Body of pancreas (tissue), 4 donors: Measurements from ENCODE around the gene TNIP2. TPM values are rescaled to one million over a fixed set of nuclear protein-coding genes. Genes with fewer than 3 reads are reported as not detected.

Experiments
- ATAC-seq: fragments of 150-250 bp; one replicate; pipeline ENCODE4 v1.9.1; 2016
- DNase-seq, 4 donors: peaks; one replicate each; pipeline ENCODE4 v3.0.0-alpha.2; 2019
- H3K27ac ChIP-seq, 4 donors: fragments of 200-600 bp; sonication (generic); 1 replicate in 3 of 4; 2 replicates in 1 of 4; pipeline versions ENCODE4 v1.5.1 to v1.6.1; 2016 to 2019; ENCODE audit warnings: mild to moderate bottlenecking in 1 of 4, mixed read lengths in 1 of 4, moderate library complexity in 1 of 4
- H3K27me3 ChIP-seq, 2 donors: fragments of 200-600 bp; sonication (generic); one replicate each; pipeline ENCODE4 v1.6.0; 2016; ENCODE audit warnings: mild to moderate bottlenecking in 1 of 2
- H3K36me3 ChIP-seq, 2 donors: fragments of 200-600 bp; sonication (generic); replicated peaks in 1 of 2; 2 replicates each; pipeline ENCODE4 v1.5.1; 2016; ENCODE audit warnings: low read depth in 2 of 2; ENCODE audit not compliant: insufficient read depth in 1 of 2
- H3K4me1 ChIP-seq: fragments of 200-600 bp; sonication (generic); one replicate; pipeline ENCODE4 v1.6.0; 2016
- H3K4me3 ChIP-seq, 2 donors: fragments of 200-600 bp; sonication (generic); 1 replicate in 1 of 2; 2 replicates in 1 of 2; pipeline ENCODE4 v1.5.1; 2016 to 2019
- H3K9me3 ChIP-seq, 3 donors: fragments of 200-600 bp; sonication (generic); 1 replicate in 2 of 3; 2 replicates in 1 of 3; pipeline ENCODE4 v1.5.1; 2016
- POLR2A ChIP-seq, 3 donors: fragments of 450-650 bp; IDR thresholded peaks; one replicate each; pipeline ENCODE4 v1.6.1; 2016; ENCODE audit warnings: antibody characterized with exemption in 3 of 3, mild to moderate bottlenecking in 2 of 3
- WGBS, 2 donors: methylation state at CpG; one replicate each; pipeline ENCODE4 v1.1.5; 2017; 5-methylcytosine and 5-hydroxymethylcytosine counted together
- intact Hi-C: fragments of 100-400 bp; cut with DNase I; formaldehyde crosslinking; loops from one replicate; pipeline ENCODE4 v1.15.1; 2023
- total RNA-seq, 2 donors: library from RNA; depleted of rRNA; stranded (reverse); fragments of >200 nt; gene quantifications; one replicate each; pipeline ENCODE4 v1.1.0, GENCODE V29; 2016
- TF ChIP-seq, protein P1 (sequence below), 7 experiments: fragments of 450-650 bp in 4 of 7; fragments of 200-600 bp in 3 of 7; sonication (generic) in 3 of 7; IDR thresholded peaks; one replicate each; pipeline ENCODE4 v1.5.1; 2016 to 2019; ENCODE audit warnings: antibody characterized with exemption in 7 of 7

TNIP2 gene
- total RNA-seq, 2 donors from 2014 or later: 39.7 to 75.8 TPM

- ATAC-seq (no peak), DNase-seq (no peak)
- 94 to 96% methylated on average over 2 of the region's 2 CpGs for WGBS, 2 donors
- H3K36me3 ChIP-seq: peaks cover 10% of the 10 kb centered on the region in 2 donors
- TF ChIP-seq, protein P1, sequence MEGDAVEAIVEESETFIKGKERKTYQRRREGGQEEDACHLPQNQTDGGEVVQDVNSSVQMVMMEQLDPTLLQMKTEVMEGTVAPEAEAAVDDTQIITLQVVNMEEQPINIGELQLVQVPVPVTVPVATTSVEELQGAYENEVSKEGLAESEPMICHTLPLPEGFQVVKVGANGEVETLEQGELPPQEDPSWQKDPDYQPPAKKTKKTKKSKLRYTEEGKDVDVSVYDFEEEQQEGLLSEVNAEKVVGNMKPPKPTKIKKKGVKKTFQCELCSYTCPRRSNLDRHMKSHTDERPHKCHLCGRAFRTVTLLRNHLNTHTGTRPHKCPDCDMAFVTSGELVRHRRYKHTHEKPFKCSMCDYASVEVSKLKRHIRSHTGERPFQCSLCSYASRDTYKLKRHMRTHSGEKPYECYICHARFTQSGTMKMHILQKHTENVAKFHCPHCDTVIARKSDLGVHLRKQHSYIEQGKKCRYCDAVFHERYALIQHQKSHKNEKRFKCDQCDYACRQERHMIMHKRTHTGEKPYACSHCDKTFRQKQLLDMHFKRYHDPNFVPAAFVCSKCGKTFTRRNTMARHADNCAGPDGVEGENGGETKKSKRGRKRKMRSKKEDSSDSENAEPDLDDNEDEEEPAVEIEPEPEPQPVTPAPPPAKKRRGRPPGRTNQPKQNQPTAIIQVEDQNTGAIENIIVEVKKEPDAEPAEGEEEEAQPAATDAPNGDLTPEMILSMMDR (IDR thresholded peaks at IDR 0.05): no peak
- no peak for TF ChIP-seq POLR2A (IDR thresholded peaks at IDR 0.05)
- H3K4me3 ChIP-seq: no peak overlapping the region
- intact Hi-C loops: no loop called here
- H3K4me1 ChIP-seq: no peaks in the 10 kb centered on the region
- H3K27ac ChIP-seq: no peak overlapping the region
- H3K27me3 ChIP-seq: no peaks in the 10 kb centered on the region
- no peaks in the 10 kb centered on the region for H3K9me3 ChIP-seq
Measured at GRCh38 chr4:2733844-2734574, 22.1 kb downstream of the TNIP2 start.

GRCh38 chr4:2733001-2733843, 22.9 kb downstream of the TNIP2 start:
- 84 to 85% methylated on average over 16 to 21 of the region's 21 CpGs for WGBS, 2 donors
- Histone ChIP-seq H3K36me3 (peaks cover 10% of the 10 kb centered on the region in 2 donors), H3K4me3 (no peak overlapping the region), H3K9me3 (no peaks in the 10 kb centered on the region), H3K4me1 (no peaks in the 10 kb centered on the region), H3K27me3 (no peaks in the 10 kb centered on the region), H3K27ac (no peak overlapping the region)
- intact Hi-C loops: no loop called here
- ATAC-seq (no peak), DNase-seq (no peak)
- TF ChIP-seq, protein P1 (IDR thresholded peaks at IDR 0.05): no peak
- no peak for TF ChIP-seq POLR2A (IDR thresholded peaks at IDR 0.05)

DNA sequence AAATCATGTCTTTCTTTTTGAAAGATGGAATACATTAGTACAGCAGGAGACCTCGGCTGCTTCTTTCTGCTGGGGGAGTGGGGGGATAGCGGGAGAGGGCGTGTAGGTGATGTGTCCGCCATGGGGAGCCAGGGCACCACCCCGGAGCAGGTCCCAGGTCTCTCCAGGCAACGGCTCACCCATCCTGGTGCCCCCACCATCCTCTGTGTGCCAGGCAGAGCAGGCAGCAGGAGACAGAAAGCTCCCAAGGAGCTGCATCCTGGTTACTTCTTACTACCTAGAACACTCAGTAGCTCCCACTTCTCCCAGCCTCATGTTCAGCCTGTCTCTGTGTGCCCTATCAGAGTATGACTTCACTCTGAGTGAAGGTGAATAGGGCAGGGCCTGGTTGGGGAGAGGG, 23.6 kb downstream of the TNIP2 start:
- TF ChIP-seq, protein P1 (IDR thresholded peaks at IDR 0.05): no peak
- TF ChIP-seq POLR2A (IDR thresholded peaks at IDR 0.05): no peak
- Histone ChIP-seq H3K27me3 (no peaks in the 10 kb centered on the region), H3K9me3 (no peaks in the 10 kb centered on the region), H3K4me1 (no peaks in the 10 kb centered on the region), H3K36me3 (peaks cover 10% of the 10 kb centered on the region in 2 donors), H3K4me3 (no peak overlapping the region), H3K27ac (no peak overlapping the region)
- 86 to 89% methylated on average over 2 to 6 of the region's 6 CpGs for WGBS, 2 donors
- no peak for DNase-seq
- no peak for ATAC-seq
- intact Hi-C loops: no loop called here

GRCh38 chr4:2731907-2732317, 24.2 kb downstream of the TNIP2 start:
- WGBS, 2 donors: 89 to 91% methylated on average over 17 to 28 of the region's 28 CpGs
- peaks cover 10% of the 10 kb centered on the region in 2 donors for H3K36me3 ChIP-seq
- DNase-seq: no peak
- H3K4me3 ChIP-seq: no peak overlapping the region
- ATAC-seq: peak; percentile 24
- intact Hi-C loops: no loop called here
- H3K9me3 ChIP-seq: no peaks in the 10 kb centered on the region
- H3K27me3 ChIP-seq: no peaks in the 10 kb centered on the region
- no peak for TF ChIP-seq POLR2A (IDR thresholded peaks at IDR 0.05)
- TF ChIP-seq, protein P1 (IDR thresholded peaks at IDR 0.05): no peak
- H3K27ac ChIP-seq: no peak overlapping the region
- no peaks in the 10 kb centered on the region for H3K4me1 ChIP-seq
